ENCODE results near the gene BIRC7. TPM values are rescaled to one million over a fixed set of nuclear protein-coding genes. Genes with fewer than 3 reads are reported as not detected.

The BIRC7 gene
- polyA plus RNA-seq, 1 donor (not counting 4 experiments of a cell fraction or from before 2014, with no cell fraction given), result not detected

DNA sequence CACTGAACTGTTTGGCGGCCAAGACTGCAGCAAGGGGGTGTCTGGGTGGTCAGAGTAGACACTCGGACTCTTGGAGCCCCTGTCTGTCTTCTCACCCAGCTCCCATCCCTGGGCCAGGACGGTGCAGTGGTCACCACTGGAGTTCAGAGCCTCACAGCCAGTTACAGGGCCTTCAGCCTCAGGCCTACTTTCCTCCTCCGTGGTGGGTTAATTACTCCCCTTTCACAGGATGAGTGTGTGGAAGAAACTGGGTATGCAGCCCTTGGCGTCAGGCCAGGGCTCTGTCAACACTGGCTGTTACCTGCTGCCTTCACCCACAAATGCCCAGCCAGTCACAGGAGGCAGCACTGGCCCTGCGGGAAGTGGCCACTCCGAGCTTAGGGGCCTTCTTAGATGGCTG, 18.0 kb upstream of the BIRC7 start:
- no peak for TF ChIP-seq EZH2 (IDR thresholded peaks at IDR 0.05; ENCODE audit: low read length)
- TF ChIP-seq, protein P1, sequence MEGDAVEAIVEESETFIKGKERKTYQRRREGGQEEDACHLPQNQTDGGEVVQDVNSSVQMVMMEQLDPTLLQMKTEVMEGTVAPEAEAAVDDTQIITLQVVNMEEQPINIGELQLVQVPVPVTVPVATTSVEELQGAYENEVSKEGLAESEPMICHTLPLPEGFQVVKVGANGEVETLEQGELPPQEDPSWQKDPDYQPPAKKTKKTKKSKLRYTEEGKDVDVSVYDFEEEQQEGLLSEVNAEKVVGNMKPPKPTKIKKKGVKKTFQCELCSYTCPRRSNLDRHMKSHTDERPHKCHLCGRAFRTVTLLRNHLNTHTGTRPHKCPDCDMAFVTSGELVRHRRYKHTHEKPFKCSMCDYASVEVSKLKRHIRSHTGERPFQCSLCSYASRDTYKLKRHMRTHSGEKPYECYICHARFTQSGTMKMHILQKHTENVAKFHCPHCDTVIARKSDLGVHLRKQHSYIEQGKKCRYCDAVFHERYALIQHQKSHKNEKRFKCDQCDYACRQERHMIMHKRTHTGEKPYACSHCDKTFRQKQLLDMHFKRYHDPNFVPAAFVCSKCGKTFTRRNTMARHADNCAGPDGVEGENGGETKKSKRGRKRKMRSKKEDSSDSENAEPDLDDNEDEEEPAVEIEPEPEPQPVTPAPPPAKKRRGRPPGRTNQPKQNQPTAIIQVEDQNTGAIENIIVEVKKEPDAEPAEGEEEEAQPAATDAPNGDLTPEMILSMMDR (optimal IDR thresholded peaks at IDR 0.05 in 1 of 3, IDR thresholded peaks at IDR 0.05 in 1 of 3, conservative IDR thresholded peaks at IDR 0.05 in 1 of 3; ENCODE audit: extremely low read depth in 1 of 3, insufficient read depth in 2 of 3, low read length in 3 of 3), result no peak
- peaks cover 16% of the 10 kb centered on the region for H3K4me1 ChIP-seq (ENCODE audit: control insufficient read depth, extremely low read depth, insufficient read depth, low read length)
- peaks cover 30% of the 10 kb centered on the region for H3K79me2 ChIP-seq (ENCODE audit: control insufficient read depth, insufficient read depth, low read length)
- H3K4me2 ChIP-seq (ENCODE audit: control insufficient read depth, extremely low read depth, insufficient read depth, low read depth, low read length), result no peak overlapping the region
- H3K27me3 ChIP-seq (ENCODE audit: control insufficient read depth, extremely low read depth, insufficient read depth, low read length), result peaks cover 13% of the 10 kb centered on the region
- DNase-seq (ENCODE audit: low read depth, low spot score) (no peak), FAIRE-seq (no peak)
- H3K36me3 ChIP-seq (ENCODE audit: control insufficient read depth in 2 of 2, extremely low read depth in 1 of 2, insufficient read depth in 2 of 2, low read length in 2 of 2), result peaks cover 2 to 10% of the 10 kb centered on the region in 2 experiments
- no peaks in the 10 kb centered on the region for H3K9me1 ChIP-seq (ENCODE audit: control insufficient read depth, extremely low read depth, insufficient read depth, low read length)
- H2AFZ ChIP-seq (ENCODE audit: control insufficient read depth, low read length), result no peak overlapping the region
- H4K20me1 ChIP-seq (ENCODE audit: control insufficient read depth, extremely low read depth, insufficient read depth, low read length), result peaks cover 11% of the 10 kb centered on the region
- H3K9me3 ChIP-seq (ENCODE audit: control insufficient read depth, low read depth, low read length), result no peaks in the 10 kb centered on the region
- dilution Hi-C loops (cut with MboI; ENCODE audit: extremely low pct_ligation_motif_present, low sequenced_read_pairs), result no loop called here
- H3K9ac ChIP-seq (ENCODE audit: control insufficient read depth, extremely low read depth, insufficient read depth, low read length), result no peak overlapping the region
- H3K27ac ChIP-seq (ENCODE audit: control insufficient read depth, insufficient read depth, low read length), result no peak overlapping the region
- H3K4me3 ChIP-seq (ENCODE audit: control insufficient read depth in 2 of 3, extremely low read depth in 1 of 3, insufficient read depth in 2 of 3, low read depth in 1 of 3, low read length in 3 of 3), result no peak overlapping the region

DNA sequence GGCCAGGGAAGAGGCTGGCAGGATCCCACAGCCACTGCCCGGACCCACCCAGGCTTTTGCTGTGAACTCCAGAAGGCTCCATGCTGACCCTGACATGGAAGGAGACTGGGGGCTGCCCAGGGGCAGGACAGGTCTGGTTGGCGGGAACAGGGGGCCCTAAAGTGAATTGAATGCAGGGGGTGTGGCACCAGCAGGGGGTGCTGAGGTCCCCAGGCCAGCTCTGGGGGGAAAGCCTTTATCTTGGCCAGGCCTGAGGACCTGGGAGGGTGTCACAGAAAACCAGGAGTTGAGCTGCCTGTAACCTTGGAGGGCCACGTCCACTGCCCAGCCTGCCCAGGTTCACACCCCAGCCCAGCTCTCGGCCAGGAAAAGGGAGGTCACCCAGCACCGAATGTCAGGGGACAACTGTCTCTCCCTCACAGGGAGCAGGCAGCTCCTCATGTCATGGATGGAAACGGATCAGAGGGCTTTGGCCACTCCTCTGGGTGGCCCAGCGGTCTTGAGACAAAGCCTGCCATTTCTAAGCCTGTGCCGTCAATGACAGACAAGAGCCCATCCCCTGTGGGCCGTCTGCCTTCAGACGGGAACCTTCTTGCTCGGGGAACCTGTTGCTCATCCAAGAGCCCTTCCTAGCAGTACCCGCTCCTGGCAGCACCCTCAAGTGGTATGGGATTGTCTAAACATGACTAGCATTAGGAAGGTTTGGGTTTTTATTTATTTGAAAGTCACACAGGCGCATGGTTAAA, 16.8 kb upstream of the BIRC7 start:
- no peaks in the 10 kb centered on the region for H3K9me3 ChIP-seq (ENCODE audit: control insufficient read depth, low read depth, low read length)
- H3K27me3 ChIP-seq (ENCODE audit: control insufficient read depth, extremely low read depth, insufficient read depth, low read length), result peaks cover 13% of the 10 kb centered on the region
- FAIRE-seq (no peak), DNase-seq (ENCODE audit: low read depth, low spot score) (no peak)
- peaks cover 19% of the 10 kb centered on the region for H3K79me2 ChIP-seq (ENCODE audit: control insufficient read depth, insufficient read depth, low read length)
- H3K27ac ChIP-seq (ENCODE audit: control insufficient read depth, insufficient read depth, low read length), result no peak overlapping the region
- H3K36me3 ChIP-seq (ENCODE audit: control insufficient read depth in 2 of 2, extremely low read depth in 1 of 2, insufficient read depth in 2 of 2, low read length in 2 of 2), result peaks cover 0 to 3% of the 10 kb centered on the region in 2 experiments
- no peak overlapping the region for H3K4me2 ChIP-seq (ENCODE audit: control insufficient read depth, extremely low read depth, insufficient read depth, low read depth, low read length)
- H4K20me1 ChIP-seq (ENCODE audit: control insufficient read depth, extremely low read depth, insufficient read depth, low read length), result peaks cover 2% of the 10 kb centered on the region
- H2AFZ ChIP-seq (ENCODE audit: control insufficient read depth, low read length), result no peak overlapping the region
- TF ChIP-seq, protein P1 (optimal IDR thresholded peaks at IDR 0.05 in 1 of 3, IDR thresholded peaks at IDR 0.05 in 1 of 3, conservative IDR thresholded peaks at IDR 0.05 in 1 of 3; ENCODE audit: extremely low read depth in 1 of 3, insufficient read depth in 2 of 3, low read length in 3 of 3), result no peak
- TF ChIP-seq EZH2 (IDR thresholded peaks at IDR 0.05; ENCODE audit: low read length), result no peak
- dilution Hi-C loops (cut with MboI; ENCODE audit: extremely low pct_ligation_motif_present, low sequenced_read_pairs), result no loop called here
- no peaks in the 10 kb centered on the region for H3K9me1 ChIP-seq (ENCODE audit: control insufficient read depth, extremely low read depth, insufficient read depth, low read length)
- peaks cover 12% of the 10 kb centered on the region for H3K4me1 ChIP-seq (ENCODE audit: control insufficient read depth, extremely low read depth, insufficient read depth, low read length)
- no peak overlapping the region for H3K9ac ChIP-seq (ENCODE audit: control insufficient read depth, extremely low read depth, insufficient read depth, low read length)
- no peak overlapping the region for H3K4me3 ChIP-seq (ENCODE audit: control insufficient read depth in 2 of 3, extremely low read depth in 1 of 3, insufficient read depth in 2 of 3, low read depth in 1 of 3, low read length in 3 of 3)
